Measurements from ENCODE around the gene EYA2.

DNA sequence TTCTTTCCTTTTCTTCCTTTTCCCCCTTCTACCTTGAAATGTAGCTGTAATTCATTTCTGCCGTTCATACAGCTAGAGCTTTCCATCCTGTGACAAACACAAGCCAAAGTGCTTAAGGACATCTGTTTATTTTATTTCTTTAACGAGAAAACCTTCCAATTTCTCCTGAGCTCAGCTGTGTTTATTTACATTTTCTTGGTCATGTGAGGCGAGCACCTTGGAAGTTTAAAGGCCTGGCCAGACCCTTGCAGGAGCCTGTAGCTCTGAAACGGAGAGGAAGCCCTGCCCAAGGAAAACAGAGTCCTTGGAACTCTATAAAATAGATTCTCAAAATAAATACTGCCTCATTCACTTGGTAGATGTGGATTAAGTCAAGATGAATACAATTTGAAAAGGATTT is 223.1 kb downstream of the EYA2 start:
- TF ChIP-seq CTCF (conservative IDR thresholded peaks at IDR 0.05 in 1 of 2, IDR thresholded peaks at IDR 0.05 in 1 of 2; ENCODE audit: extremely low read depth in 1 of 2, insufficient read depth in 1 of 2, low read depth in 1 of 2, low read length in 2 of 2) (no peak), EZH2 (IDR thresholded peaks at IDR 0.05; ENCODE audit: borderline replicate concordance, low read length) (no peak)

Data from mammary epithelial cell (primary cell).